Dermis microvascular lymphatic vessel endothelial cell (primary cell): ENCODE measurements around the gene OTULINL. TPM values are rescaled to one million over a fixed set of nuclear protein-coding genes. Genes with fewer than 3 reads are reported as not detected.

Experiments
- DNase-seq, 2 donors: peaks; one replicate each; pipeline versions ENCODE4 v3.0.0 to v3.0.0-alpha.2; 2010; ENCODE audit warnings: low read depth in 2 of 2
- total RNA-seq: library from RNA; depleted of rRNA; stranded (reverse); fragments of >200 nt; gene quantifications from 2 replicates; pipeline ENCODE4 v1.2.1, GENCODE V29; 2014

The OTULINL gene
- total RNA-seq, 1 donor from 2014 or later: 0.26 TPM

GRCh38 chr5:14576206-14576605, 5.4 kb upstream of the OTULINL start:
- no peak for DNase-seq

GRCh38 chr5:14577079-14577725, 4.4 kb upstream of the OTULINL start:
- DNase-seq: no peak

GRCh38 chr5:14577971-14578370, 3.6 kb upstream of the OTULINL start:
- DNase-seq: no peak

GRCh38 chr5:14579246-14579645, 2.3 kb upstream of the OTULINL start:
- no peak for DNase-seq

- DNase-seq: no peak
These were observed 1.7 kb upstream of the OTULINL start for GRCh38 chr5:14579731-14580397.

GRCh38 chr5:14580398-14581034, 1.1 kb upstream of the OTULINL start:
- no peak for DNase-seq

GRCh38 chr5:14581891-14582796, 552 bp downstream of the OTULINL start:
- DNase-seq: peak in 1 of 2 donors; percentile 25

GRCh38 chr5:14582797-14583137, 1.2 kb downstream of the OTULINL start:
- no peak for DNase-seq

GRCh38 chr5:14584848-14585247, 3.3 kb downstream of the OTULINL start:
- DNase-seq: no peak

- DNase-seq: no peak
These were observed 5.6 kb downstream of the OTULINL start for GRCh38 chr5:14587150-14587549.

- no peak for DNase-seq
These were observed 6.6 kb downstream of the OTULINL start for GRCh38 chr5:14588145-14588544.

- no peak for DNase-seq
These were observed 7.4 kb downstream of the OTULINL start for GRCh38 chr5:14588758-14589543.

GRCh38 chr5:14590949-14591348, 9.4 kb downstream of the OTULINL start:
- DNase-seq: no peak

GRCh38 chr5:14591548-14591947, 10.0 kb downstream of the OTULINL start:
- DNase-seq: peak in 1 of 2 donors; percentile 45

GRCh38 chr5:14593326-14594021, 11.9 kb downstream of the OTULINL start:
- DNase-seq: no peak

GRCh38 chr5:14594378-14595074, 12.9 kb downstream of the OTULINL start:
- DNase-seq: no peak

- no peak for DNase-seq
These were observed 13.6 kb downstream of the OTULINL start for GRCh38 chr5:14595189-14595588.

- no peak for DNase-seq
These were observed 14.3 kb downstream of the OTULINL start for GRCh38 chr5:14595891-14596290.

- no peak for DNase-seq
These were observed 15.5 kb downstream of the OTULINL start for GRCh38 chr5:14597080-14597479.

- no peak for DNase-seq
These were observed 16.6 kb downstream of the OTULINL start for GRCh38 chr5:14598225-14598624.
